HG03139 (cell line): Measurements from ENCODE around the gene DISC1.

Source experiments
- ATAC-seq: cut with Tn5 transposase; IDR thresholded peaks from one replicate; pipeline ENCODE4 v1.9.1; 2021; ENCODE audit not compliant: unreplicated experiment

The DISC1 gene

GRCh38 chr1:231844986-231845502, 218.5 kb downstream of the DISC1 start:
- peak; percentile 59 for ATAC-seq

GRCh38 chr1:231847612-231848397, 221.2 kb downstream of the DISC1 start:
- no peak for ATAC-seq

DNA sequence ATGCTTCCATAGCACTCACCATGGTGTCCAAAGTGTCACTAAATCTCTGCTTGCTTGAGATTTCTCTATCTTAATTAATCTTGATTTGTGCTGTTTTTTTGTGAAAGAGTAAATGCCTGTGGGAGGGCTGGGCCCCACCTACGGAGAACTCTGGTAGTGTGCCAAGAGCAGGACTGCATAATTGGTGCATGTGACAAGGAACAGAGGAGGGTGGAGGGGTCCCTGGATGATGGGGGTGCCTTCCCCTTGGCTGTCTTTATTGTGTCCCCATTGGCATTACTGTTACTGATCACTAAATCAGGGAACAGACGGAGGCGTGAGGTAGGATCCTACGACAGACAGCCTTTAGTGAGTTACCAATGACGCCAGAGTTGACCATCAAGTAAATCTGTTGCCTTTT, 223.4 kb downstream of the DISC1 start:
- ATAC-seq, result no peak

GRCh38 chr1:231850786-231851185, 224.2 kb downstream of the DISC1 start:
- ATAC-seq, result no peak

DNA sequence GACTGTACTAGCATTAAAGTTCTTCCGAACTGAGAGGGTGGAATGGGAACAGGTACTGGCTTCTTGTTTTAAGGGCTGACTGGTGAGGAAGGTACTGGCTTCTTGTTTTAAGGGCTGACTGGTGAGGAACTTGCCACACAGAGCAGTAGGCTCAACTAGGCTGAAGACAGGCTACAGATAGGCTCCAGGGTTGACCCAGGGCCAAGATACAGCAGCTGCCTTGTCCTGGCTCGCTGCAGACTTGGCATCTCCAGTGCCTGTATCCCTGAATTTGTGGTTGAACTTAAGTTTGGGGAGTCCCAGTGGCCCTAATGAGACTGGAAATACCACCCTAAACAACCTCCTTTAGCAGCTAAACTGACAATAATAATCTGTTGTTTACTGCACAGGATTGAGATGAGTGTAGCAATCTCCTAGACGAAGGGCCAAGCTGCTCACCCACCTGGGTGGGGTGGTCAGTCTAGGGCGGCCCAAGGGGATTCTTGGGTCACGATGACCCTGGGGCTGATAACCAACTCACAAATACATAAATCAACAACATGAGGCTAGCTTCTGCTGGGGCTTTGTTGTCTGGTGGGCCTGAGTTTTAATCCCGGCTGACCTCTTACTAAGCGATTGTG, 227.1 kb downstream of the DISC1 start:
- no peak for ATAC-seq

DNA sequence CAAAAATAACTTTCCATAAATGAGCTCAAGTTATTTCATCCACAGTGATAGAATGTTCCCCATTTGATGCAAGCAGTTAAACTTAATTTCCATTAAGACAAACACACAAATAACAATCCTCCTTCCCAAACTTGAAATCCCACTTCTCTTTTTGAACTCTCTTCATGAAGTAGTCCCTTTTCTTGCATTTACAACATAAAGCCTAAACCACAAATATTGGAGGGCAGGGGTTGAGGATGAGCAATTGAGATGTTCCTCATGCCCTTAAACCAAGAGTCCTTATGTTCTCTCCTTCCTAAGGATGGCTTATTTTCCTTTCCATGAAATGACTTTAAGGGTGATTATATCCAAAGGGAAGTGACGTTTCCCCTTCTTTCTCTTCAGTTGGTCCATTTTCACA, 228.8 kb downstream of the DISC1 start:
- ATAC-seq, result no peak

- no peak for ATAC-seq
Measured at GRCh38 chr1:231855926-231856325, 229.3 kb downstream of the DISC1 start.

DNA sequence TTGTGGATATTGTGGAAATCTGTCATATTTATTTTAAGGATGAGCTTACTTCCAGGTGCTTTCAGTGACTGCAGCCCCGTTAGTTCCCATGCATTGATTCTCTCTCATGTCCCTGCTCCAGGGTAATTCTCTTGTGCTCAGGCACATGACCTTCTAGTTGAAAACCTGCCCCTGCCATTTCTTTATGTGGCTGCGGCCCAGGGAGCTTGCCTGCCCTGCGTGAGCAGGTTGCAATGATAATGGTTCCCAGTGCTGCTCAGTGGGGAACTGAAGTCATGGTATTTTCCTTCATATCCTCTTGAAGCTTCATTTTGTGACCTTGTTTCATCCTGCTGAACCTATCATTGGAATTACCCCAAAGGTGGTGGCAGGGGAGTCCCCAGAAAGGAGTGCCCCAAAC, 229.8 kb downstream of the DISC1 start:
- no peak for ATAC-seq

GRCh38 chr1:231856894-231857293, 230.3 kb downstream of the DISC1 start:
- ATAC-seq, result no peak

- no peak for ATAC-seq
Measured at GRCh38 chr1:231857609-231858135, 231.1 kb downstream of the DISC1 start.

GRCh38 chr1:231860221-231861088, 233.9 kb downstream of the DISC1 start:
- ATAC-seq, result no peak

DNA sequence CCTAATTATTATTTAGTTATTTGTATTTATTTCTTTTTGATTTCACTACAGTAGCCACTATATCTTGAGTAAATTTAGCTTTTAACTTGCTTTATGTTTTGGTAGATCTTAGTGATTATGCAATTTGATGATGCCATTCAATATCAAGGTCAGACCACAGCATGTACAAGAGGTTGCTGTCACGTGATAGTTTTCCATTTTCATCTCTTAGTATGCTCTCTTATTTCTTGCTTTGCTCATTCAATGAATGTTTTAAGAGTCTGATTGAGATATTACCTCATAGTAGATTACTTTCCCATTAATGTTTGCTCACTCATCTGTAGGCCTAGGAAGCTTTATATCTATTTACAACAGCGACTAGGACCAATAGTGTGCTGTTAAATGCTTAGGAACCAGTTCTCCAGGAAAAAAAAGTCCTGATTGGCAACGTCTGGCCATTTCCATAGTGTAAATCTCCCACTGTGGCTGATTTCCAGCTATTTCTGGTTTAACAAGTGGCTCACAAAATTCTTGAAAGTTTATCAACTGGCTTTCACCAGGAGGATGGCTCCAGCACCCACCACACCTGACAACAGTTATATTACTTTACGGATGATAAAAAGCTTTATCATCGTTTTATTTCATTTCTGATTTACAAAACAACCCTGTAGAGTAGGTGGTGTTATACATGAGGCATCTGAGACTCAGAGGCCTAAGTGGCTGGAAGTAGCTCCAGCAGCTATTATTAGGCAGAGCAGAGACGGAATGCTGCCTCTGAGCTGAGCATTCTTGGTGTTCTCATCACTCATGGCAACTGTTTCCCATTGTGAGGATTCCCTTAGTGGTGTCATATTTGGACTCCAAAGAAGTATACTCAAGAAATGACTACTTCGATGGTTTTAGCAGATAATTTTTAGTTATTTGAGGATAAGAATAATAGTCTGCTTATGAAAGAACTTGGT, 235.2 kb downstream of the DISC1 start:
- no peak for ATAC-seq

DNA sequence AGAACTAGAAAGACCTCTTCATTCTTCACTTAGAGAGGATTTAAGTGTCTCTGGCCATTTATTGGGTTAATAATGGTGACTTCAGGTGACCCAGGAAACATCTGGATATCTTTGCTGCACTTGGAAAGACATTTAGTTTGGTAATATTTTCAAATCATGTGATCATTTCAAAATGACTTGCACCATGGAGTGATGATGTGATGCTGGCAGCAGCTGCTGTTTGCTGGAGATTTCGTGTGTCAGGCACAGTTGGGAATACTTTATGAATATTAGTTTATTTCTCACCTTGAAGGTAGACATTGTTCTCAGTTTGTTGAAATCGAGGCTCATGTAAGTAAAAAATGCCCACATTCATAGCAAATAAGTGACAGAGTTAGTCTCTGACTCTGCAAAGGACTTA, 236.0 kb downstream of the DISC1 start:
- ATAC-seq, result no peak

DNA sequence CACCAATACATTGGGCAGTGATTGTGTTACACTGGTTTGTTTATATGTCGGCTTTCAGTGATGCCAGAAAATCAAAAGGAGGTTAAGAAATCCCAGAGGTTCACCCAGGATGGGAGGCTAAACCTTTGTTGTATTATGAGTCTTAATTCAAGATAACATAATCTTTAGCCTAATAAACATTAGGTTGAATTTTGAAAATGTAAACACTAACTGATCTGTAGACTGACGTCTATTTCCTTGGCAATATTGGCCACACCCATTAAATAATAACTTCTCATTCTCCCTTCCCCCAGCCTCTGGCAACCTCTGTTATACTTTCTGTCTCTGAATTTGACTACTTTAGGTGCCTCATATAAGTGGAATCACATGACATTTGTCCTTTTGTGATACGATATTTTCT, 238.7 kb downstream of the DISC1 start:
- ATAC-seq, result no peak

GRCh38 chr1:231866392-231867331, 240.1 kb downstream of the DISC1 start:
- ATAC-seq, result no peak

- ATAC-seq, result no peak
Measured at GRCh38 chr1:231867607-231868006, 241.0 kb downstream of the DISC1 start.

DNA sequence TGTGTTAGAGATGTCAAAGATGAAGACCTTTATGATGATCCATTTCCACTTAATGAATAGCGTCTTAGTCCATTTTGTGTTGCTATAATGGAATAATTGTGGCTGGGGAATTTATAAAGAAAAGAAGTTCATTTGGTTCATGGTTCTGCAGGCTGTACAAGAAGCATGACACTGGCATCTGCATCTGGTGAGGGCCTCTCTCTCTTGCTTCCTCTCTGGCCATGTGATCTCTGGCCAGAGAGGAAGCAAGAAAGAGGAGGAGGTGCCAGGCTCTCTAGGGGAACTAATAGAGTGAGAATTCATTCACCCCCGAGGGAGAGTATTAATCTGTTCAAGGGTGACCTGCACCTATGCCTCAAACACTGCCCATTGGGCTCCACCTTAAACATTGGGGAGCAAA, 242.8 kb downstream of the DISC1 start:
- ATAC-seq, result no peak

DNA sequence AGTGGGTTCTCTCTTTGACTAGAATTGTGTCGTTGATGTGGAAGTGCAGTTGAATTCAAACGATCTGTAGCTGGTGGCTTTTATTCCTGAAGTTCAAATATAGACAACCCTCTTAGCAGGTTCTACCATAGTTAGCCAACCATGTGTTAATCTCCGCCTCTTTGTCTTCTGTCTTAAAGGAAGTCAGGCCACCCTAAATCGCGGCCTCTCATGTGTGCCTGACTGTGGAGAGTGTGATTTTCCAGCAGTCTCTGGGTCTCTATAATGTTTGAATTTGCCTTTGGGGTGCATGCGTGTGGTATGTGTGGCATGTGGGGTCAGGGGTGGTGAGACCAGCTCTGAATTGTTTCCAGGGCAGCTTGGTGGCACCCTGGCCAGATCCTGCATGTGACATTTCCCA, 244.9 kb downstream of the DISC1 start:
- ATAC-seq, result no peak

DNA sequence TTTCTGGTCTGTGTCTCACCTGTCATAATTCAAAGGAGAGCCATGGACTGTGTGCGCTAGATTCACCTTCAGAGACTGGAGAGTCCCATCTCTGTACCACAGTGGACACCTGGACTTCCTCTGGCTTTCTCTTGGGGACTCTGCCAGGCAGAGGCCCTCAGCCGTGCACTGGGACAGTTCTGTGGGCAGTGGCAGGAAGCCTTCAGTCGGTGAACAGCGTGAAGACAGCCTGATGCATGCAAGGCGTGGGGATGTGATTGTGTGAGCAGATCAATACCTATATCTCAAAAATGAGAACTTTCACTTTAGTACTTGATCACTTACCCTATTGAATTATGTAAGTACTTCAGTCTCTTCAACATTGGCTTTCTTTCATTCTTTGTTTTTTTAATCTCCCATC, 245.3 kb downstream of the DISC1 start:
- no peak for ATAC-seq
